ENCODE data around the gene ADGRV1. TPM values are rescaled to one million over a fixed set of nuclear protein-coding genes. Genes with fewer than 3 reads are reported as not detected.

ADGRV1 gene
- total and polyA plus RNA-seq, 9 of the 15 experiments (the other 6 are each of a cell fraction or from before 2014, with no cell fraction given), result 21.7 to 156 (median 58.2) TPM

DNA sequence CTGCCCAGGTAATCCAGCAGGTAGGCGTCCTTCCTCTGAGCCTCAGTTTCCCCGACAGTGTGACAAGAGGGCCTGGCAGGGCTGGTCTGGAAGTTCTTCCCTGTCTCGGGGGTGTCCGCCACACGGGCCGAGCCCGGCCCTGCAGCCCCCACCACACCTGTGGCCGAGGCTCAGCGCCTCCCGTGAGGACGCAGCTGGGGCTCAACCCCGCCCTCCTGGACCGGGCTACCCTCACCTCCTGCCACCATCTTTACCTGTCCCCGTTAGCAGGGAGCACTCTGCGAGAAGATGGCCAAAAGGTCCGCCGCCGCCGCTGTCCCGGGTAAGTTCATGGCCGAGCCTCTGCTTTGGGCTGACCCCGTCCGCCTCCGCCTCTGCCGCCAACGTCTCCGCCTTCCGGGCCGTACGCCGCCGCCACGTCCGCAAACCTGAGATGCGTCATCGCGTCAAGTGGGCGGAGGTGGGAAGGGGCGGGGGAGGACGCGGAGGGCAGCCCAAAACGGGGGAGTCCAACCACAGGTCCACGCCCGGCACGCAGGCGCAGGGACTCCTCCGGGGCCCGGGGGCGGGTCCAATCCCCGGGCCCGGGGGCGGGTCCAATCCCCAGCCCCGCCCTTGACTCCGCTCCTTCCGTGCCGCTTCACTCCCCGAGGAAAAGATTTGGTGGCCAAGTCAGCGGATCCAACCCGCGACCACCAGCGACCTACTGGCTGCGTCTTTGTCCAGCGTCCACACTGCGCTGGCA lies 29.2 kb upstream of the ADGRV1 start, which contains the start of gene LYSMD3 (continued):
- TF ChIP-seq, protein P1, sequence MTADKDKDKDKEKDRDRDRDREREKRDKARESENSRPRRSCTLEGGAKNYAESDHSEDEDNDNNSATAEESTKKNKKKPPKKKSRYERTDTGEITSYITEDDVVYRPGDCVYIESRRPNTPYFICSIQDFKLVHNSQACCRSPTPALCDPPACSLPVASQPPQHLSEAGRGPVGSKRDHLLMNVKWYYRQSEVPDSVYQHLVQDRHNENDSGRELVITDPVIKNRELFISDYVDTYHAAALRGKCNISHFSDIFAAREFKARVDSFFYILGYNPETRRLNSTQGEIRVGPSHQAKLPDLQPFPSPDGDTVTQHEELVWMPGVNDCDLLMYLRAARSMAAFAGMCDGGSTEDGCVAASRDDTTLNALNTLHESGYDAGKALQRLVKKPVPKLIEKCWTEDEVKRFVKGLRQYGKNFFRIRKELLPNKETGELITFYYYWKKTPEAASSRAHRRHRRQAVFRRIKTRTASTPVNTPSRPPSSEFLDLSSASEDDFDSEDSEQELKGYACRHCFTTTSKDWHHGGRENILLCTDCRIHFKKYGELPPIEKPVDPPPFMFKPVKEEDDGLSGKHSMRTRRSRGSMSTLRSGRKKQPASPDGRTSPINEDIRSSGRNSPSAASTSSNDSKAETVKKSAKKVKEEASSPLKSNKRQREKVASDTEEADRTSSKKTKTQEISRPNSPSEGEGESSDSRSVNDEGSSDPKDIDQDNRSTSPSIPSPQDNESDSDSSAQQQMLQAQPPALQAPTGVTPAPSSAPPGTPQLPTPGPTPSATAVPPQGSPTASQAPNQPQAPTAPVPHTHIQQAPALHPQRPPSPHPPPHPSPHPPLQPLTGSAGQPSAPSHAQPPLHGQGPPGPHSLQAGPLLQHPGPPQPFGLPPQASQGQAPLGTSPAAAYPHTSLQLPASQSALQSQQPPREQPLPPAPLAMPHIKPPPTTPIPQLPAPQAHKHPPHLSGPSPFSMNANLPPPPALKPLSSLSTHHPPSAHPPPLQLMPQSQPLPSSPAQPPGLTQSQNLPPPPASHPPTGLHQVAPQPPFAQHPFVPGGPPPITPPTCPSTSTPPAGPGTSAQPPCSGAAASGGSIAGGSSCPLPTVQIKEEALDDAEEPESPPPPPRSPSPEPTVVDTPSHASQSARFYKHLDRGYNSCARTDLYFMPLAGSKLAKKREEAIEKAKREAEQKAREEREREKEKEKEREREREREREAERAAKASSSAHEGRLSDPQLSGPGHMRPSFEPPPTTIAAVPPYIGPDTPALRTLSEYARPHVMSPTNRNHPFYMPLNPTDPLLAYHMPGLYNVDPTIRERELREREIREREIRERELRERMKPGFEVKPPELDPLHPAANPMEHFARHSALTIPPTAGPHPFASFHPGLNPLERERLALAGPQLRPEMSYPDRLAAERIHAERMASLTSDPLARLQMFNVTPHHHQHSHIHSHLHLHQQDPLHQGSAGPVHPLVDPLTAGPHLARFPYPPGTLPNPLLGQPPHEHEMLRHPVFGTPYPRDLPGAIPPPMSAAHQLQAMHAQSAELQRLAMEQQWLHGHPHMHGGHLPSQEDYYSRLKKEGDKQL (CRISPR knock-in tag; IDR thresholded peaks at IDR 0.05; ENCODE audit: borderline replicate concordance), result no peak
- TF ChIP-seq ZKSCAN8 (CRISPR knock-in tag; IDR thresholded peaks at IDR 0.05), result no peak
- TF ChIP-seq, protein P2, sequence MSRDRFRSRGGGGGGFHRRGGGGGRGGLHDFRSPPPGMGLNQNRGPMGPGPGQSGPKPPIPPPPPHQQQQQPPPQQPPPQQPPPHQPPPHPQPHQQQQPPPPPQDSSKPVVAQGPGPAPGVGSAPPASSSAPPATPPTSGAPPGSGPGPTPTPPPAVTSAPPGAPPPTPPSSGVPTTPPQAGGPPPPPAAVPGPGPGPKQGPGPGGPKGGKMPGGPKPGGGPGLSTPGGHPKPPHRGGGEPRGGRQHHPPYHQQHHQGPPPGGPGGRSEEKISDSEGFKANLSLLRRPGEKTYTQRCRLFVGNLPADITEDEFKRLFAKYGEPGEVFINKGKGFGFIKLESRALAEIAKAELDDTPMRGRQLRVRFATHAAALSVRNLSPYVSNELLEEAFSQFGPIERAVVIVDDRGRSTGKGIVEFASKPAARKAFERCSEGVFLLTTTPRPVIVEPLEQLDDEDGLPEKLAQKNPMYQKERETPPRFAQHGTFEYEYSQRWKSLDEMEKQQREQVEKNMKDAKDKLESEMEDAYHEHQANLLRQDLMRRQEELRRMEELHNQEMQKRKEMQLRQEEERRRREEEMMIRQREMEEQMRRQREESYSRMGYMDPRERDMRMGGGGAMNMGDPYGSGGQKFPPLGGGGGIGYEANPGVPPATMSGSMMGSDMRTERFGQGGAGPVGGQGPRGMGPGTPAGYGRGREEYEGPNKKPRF (IDR thresholded peaks at IDR 0.05; ENCODE audit: low read depth, low read length), result no peak
- TF ChIP-seq, protein P3, sequence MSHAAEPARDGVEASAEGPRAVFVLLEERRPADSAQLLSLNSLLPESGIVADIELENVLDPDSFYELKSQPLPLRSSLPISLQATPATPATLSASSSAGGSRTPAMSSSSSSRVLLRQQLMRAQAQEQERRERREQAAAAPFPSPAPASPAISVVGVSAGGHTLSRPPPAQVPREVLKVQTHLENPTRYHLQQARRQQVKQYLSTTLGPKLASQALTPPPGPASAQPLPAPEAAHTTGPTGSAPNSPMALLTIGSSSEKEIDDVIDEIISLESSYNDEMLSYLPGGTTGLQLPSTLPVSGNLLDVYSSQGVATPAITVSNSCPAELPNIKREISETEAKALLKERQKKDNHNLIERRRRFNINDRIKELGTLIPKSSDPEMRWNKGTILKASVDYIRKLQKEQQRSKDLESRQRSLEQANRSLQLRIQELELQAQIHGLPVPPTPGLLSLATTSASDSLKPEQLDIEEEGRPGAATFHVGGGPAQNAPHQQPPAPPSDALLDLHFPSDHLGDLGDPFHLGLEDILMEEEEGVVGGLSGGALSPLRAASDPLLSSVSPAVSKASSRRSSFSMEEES (CRISPR knock-in tag; IDR thresholded peaks at IDR 0.05), result no peak
- no peak for TF ChIP-seq U2AF1 (optimal IDR thresholded peaks at IDR 0.05; ENCODE audit: low read depth, low read length)
- TF ChIP-seq NEUROD1 (IDR thresholded peaks at IDR 0.05; ENCODE audit: borderline replicate concordance, low read depth, low read length, partially characterized antibody), result no peak
- TF ChIP-seq SOX6 (IDR thresholded peaks at IDR 0.05), result no peak
- no peak for TF ChIP-seq GTF2A2 (tag; IDR thresholded peaks at IDR 0.05)
- TF ChIP-seq LEF1 (IDR thresholded peaks at IDR 0.05), result no peak

Measured in K562 (cell line).